ENCODE results near the gene SOX8. TPM values are rescaled to one million over a fixed set of nuclear protein-coding genes. Genes with fewer than 3 reads are reported as not detected.

Gene SOX8
- total RNA-seq, 1 experiment from 2014 or later, result not detected

DNA sequence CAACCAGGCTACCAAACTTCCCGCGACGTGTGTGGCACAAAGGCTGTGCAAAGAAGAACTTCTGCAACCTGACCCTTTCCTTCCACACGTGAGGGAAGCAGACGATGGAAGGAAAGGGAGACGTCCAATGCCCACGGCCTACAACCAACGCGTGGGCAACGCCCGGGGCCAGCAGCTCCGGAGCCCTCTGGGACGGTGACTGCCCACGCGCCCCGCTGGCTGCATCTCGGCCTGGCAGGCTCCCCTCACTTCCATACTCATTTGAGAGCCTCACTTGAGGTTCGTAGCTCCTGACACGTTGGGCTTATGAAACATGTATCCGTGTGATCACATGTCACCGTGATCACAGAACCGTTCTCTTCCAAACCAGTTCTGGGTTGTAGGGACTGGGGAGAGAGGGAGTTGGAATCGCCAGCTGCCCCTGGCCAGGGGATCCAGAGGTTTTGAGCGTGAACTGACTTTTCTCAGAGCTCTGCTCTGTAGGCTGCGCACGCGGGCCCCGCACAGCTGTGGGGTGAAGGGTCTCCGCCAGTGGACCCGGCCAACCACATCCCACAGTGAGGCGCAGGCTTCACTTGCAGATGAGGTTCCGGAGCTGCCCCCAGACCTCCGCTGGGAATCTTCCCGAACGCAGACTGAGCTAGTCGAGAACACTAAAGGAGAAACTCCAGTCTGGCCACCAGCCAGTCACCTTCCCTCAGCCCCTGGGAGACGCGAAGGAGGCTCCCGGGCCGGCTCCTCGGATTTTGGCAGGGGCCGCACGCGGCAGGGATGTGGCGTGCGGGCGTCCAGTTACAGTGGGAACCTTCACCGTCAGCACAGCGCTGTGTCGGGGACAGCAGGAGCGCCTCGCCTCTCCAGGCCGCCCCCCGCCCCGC is 11.8 kb upstream of the SOX8 start:
- Histone ChIP-seq H3K27ac (no peak overlapping the region), H2AFZ (peak overlapping the region; percentile 85), H3K4me1 (replicated peaks; ENCODE audit: insufficient read depth) (peaks cover 8% of the 10 kb centered on the region), H3K27me3 (ENCODE audit: insufficient read depth, low read depth) (peaks cover 33% of the 10 kb centered on the region), H3F3A (ENCODE audit: insufficient read depth, low read depth) (peaks cover 3% of the 10 kb centered on the region; the same call in 1 of the 2 replicates), H3K79me2 (ENCODE audit: low read depth) (peaks cover 8% of the 10 kb centered on the region; the same call in 1 of the 2 replicates), H3K9me3 (ENCODE audit: insufficient read depth, low read depth) (no peaks in the 10 kb centered on the region), H4K20me1 (ENCODE audit: insufficient read depth) (no peaks in the 10 kb centered on the region; the same call in 1 of the 2 replicates), H3K4me2 (peak overlapping the region; percentile 85), H3K4me3 (peak overlapping the region; percentile 85), H3K9me2 (ENCODE audit: insufficient read depth) (no peaks in the 10 kb centered on the region), H3K36me3 (ENCODE audit: low read depth) (no peaks in the 10 kb centered on the region)
- intact Hi-C loops (cut with micrococcal nuclease; ENCODE audit: unreplicated experiment), result loop anchor here (5.0 to 10.0 kb wide), 2 partner anchors 155 to 257 kb away; no protein-coding TSS in a partner anchor
- POLR2A ChIA-PET (ENCODE audit: unreplicated experiment), result no interaction called here
- BruUV-seq (replicated peaks), result TSS peak; percentile 48
- CTCF ChIA-PET, result no interaction called here
- TF ChIP-seq, protein P1, sequence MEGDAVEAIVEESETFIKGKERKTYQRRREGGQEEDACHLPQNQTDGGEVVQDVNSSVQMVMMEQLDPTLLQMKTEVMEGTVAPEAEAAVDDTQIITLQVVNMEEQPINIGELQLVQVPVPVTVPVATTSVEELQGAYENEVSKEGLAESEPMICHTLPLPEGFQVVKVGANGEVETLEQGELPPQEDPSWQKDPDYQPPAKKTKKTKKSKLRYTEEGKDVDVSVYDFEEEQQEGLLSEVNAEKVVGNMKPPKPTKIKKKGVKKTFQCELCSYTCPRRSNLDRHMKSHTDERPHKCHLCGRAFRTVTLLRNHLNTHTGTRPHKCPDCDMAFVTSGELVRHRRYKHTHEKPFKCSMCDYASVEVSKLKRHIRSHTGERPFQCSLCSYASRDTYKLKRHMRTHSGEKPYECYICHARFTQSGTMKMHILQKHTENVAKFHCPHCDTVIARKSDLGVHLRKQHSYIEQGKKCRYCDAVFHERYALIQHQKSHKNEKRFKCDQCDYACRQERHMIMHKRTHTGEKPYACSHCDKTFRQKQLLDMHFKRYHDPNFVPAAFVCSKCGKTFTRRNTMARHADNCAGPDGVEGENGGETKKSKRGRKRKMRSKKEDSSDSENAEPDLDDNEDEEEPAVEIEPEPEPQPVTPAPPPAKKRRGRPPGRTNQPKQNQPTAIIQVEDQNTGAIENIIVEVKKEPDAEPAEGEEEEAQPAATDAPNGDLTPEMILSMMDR (conservative IDR thresholded peaks at IDR 0.05), result no peak
- no peak for TF ChIP-seq EZH2 (IDR thresholded peaks at IDR 0.05; ENCODE audit: low read depth)
- no peak for DNase-seq

DNA sequence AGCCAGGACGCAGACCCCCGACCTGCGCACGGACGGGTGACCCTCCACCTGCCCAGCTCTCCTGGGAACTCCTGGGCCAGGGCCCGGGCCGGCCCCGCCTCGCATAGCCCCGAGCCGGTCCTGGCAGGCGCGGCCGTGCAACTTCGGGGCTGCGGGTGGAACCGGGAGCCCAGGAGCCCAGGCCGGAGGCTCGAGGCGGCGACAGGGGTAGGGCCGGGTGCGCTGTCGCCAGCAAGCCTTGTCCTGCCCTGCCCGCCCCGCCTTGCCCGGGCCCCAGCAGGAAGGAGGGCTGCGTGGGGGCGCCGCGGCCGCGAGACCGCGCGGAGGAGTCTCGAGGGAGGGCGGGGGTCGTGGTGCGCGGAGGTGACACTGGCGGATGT is 11.2 kb upstream of the SOX8 start:
- H3K36me3 ChIP-seq (ENCODE audit: low read depth), result no peaks in the 10 kb centered on the region
- intact Hi-C loops (cut with micrococcal nuclease; ENCODE audit: unreplicated experiment), result loop anchor here (5.0 to 10.0 kb wide), 2 partner anchors 156 to 258 kb away; no protein-coding TSS in a partner anchor
- ChIA-PET POLR2A (ENCODE audit: unreplicated experiment) (no interaction called here), CTCF (no interaction called here)
- no peak for DNase-seq
- BruUV-seq (replicated peaks), result no TSS peak
- H3K4me3 ChIP-seq, result peak overlapping the region; percentile 85
- no peak for TF ChIP-seq EZH2 (IDR thresholded peaks at IDR 0.05; ENCODE audit: low read depth)
- TF ChIP-seq, protein P1 (conservative IDR thresholded peaks at IDR 0.05), result no peak
- peak overlapping the region; percentile 85 for H3K4me2 ChIP-seq
- peaks cover 8% of the 10 kb centered on the region; the same call in 1 of the 2 replicates for H3K79me2 ChIP-seq (ENCODE audit: low read depth)
- no peaks in the 10 kb centered on the region for H3K9me3 ChIP-seq (ENCODE audit: insufficient read depth, low read depth)
- peak overlapping the region; percentile 30; the same call in 1 of the 2 replicates for H3K27ac ChIP-seq
- no peaks in the 10 kb centered on the region for H3K9me2 ChIP-seq (ENCODE audit: insufficient read depth)
- peaks cover 3% of the 10 kb centered on the region; the same call in 1 of the 2 replicates for H3F3A ChIP-seq (ENCODE audit: insufficient read depth, low read depth)
- H3K4me1 ChIP-seq (replicated peaks; ENCODE audit: insufficient read depth), result peaks cover 12% of the 10 kb centered on the region
- no peaks in the 10 kb centered on the region; the same call in 1 of the 2 replicates for H4K20me1 ChIP-seq (ENCODE audit: insufficient read depth)
- peak overlapping the region; percentile 85 for H2AFZ ChIP-seq
- H3K27me3 ChIP-seq (ENCODE audit: insufficient read depth, low read depth), result peaks cover 33% of the 10 kb centered on the region

DNA sequence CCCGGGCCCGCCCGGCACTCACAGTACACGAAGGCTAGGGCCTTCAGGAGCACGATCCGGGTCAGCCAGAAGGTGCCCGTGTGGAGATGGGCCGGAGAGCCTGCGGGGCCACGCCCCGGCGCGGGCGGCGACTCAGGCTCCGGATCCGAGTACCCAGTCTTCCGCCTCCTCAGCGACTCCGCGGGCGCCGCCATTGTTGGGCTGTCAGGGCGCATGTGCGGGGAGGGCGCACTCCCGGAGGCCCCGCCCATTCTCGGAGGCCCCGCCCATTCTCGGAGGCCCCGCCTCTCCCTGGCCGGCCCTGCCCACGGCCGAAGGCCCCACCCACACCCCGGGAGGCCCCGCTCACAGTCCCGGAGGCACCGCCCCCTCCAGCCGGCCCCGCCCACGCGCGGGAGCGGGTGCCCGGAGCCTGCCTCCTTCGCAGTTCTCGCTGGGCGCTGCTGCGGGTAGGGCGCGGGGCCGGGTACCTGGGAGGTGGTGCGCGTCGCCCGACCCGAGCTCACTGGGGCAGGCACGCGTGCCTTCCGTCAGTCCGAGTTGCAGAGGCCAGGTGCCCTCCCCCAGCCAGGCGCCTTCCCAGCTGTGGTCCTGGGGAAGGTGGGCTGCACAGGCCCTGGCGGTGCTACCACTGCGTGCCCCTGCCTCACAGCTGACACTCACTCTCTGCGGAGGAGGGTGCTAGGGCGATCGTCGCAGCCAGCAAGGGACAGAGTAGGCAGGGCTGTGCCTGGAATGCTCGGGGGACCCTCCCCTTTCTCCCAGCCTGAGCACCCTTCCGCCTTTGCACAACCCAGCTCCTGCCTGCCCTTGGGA is 10.6 kb upstream of the SOX8 start, which contains the start of gene LMF1:
TSS of gene LMF1 (minus strand) at position 219 of the 816 bp plus-strand sequence. CDS start at position 215, 4 bp downstream.
- POLR2A ChIA-PET (ENCODE audit: unreplicated experiment), result no interaction called here
- CTCF ChIA-PET, result no interaction called here
- no peaks in the 10 kb centered on the region for H3K9me2 ChIP-seq (ENCODE audit: insufficient read depth)
- H3K4me2 ChIP-seq, result peak within 1 kb of the TSS; percentile 85
- peak within 1 kb of the TSS; percentile 85 for H3K4me3 ChIP-seq
- intact Hi-C loops (cut with micrococcal nuclease; ENCODE audit: unreplicated experiment), result loop anchor here (5.0 to 10.0 kb wide), 2 partner anchors 156 to 259 kb away; no protein-coding TSS in a partner anchor
- peaks cover 12% of the 10 kb centered on the region for H3K4me1 ChIP-seq (replicated peaks; ENCODE audit: insufficient read depth)
- no peaks in the 10 kb centered on the region for H3K9me3 ChIP-seq (ENCODE audit: insufficient read depth, low read depth)
- H3K79me2 ChIP-seq (ENCODE audit: low read depth), result peaks cover 8% of the 10 kb centered on the region; the same call in 1 of the 2 replicates
- H3K36me3 ChIP-seq (ENCODE audit: low read depth), result no peaks in the 10 kb centered on the region
- H3K27me3 ChIP-seq (ENCODE audit: insufficient read depth, low read depth), result peaks cover 33% of the 10 kb centered on the region
- peak within 1 kb of the TSS; percentile 85 for H2AFZ ChIP-seq
- TF ChIP-seq, protein P1 (conservative IDR thresholded peaks at IDR 0.05), result no peak
- no peak for TF ChIP-seq EZH2 (IDR thresholded peaks at IDR 0.05; ENCODE audit: low read depth)
- BruUV-seq (replicated peaks), result no TSS peak
- peaks cover 6% of the 10 kb centered on the region; the same call in 1 of the 2 replicates for H3F3A ChIP-seq (ENCODE audit: insufficient read depth, low read depth)
- H3K27ac ChIP-seq, result peak within 1 kb of the TSS; percentile 30; the same call in 1 of the 2 replicates
- peak; percentile 67 to 99 for DNase-seq
- no peaks in the 10 kb centered on the region; the same call in 1 of the 2 replicates for H4K20me1 ChIP-seq (ENCODE audit: insufficient read depth)

Data from PC-9 (cell line).